ENCODE results near the gene OR10P1. TPM values are rescaled to one million over a fixed set of nuclear protein-coding genes. Genes with fewer than 3 reads are reported as not detected.

Gene OR10P1
- total and polyA plus RNA-seq, 2 of the 4 experiments (the other 2 are of a cell fraction): not detected

DNA sequence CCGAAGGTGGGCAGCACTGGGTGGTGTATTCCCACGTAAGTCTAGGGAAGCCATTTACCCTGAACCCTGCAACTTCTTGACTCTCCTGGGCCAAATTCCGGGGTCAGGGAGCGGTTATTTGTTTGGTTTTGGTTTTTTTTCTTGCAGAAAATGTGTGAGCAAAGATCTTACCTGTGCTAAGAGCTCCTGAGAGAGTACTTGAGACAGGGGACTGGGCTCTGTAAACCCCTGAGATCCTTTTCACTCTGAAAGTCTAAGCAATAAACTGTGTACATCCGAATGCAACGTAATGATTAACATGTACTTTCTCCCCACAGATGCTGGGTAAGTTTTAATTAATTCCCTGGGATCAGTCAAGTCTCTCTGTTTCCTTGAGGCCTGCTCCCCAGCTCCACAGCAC is 21.5 kb downstream of the OR10P1 start:
- in situ Hi-C loops (cut with MboI; ENCODE audit: low sequenced_read_pairs) (no loop called here), dilution Hi-C loops (cut with HindIII; ENCODE audit: low sequenced_read_pairs, unreplicated experiment) (no loop called here), intact Hi-C loops (cut with micrococcal nuclease) (no loop called here)
- H3K23ac ChIP-seq (ENCODE audit: low read depth, low read length): no peak overlapping the region
- no peaks in the 10 kb centered on the region for H3K9me1 ChIP-seq (ENCODE audit: insufficient read depth, low read length)
- no peak for ATAC-seq (ENCODE audit: low read depth)
- H4K5ac ChIP-seq (ENCODE audit: low read depth, low read length): no peak overlapping the region
- no peaks in the 10 kb centered on the region for H3K9me3 ChIP-seq (ENCODE audit: control insufficient read depth, insufficient read depth, low read length)
- no peak overlapping the region for H3K9ac ChIP-seq (ENCODE audit: low read depth, low read length)
- H2BK120ac ChIP-seq (ENCODE audit: low read depth, low read length): no peak overlapping the region
- H3K36me3 ChIP-seq (ENCODE audit: control insufficient read depth, insufficient read depth, low read length): no peaks in the 10 kb centered on the region
- no peak overlapping the region for H2BK5ac ChIP-seq (ENCODE audit: low read depth, low read length, poor library complexity, severe bottlenecking)
- H3K4me3 ChIP-seq (ENCODE audit: insufficient read depth, low read depth, low read length): no peak overlapping the region
- no peak overlapping the region for H4K8ac ChIP-seq (ENCODE audit: low read depth in 2 of 2, low read length in 2 of 2)
- no peak overlapping the region for H3K4ac ChIP-seq (ENCODE audit: low read depth, low read length)
- 45% methylated on average over 2 of the region's 6 CpGs; no CpG with 5 or more reads in 1 of the 2 experiments for WGBS, 2 experiments (ENCODE audit: extremely low coverage in 2 of 2, insufficient read length in 1 of 2)
- no peak overlapping the region for H3K4me2 ChIP-seq (ENCODE audit: low read depth, low read length)
- peaks cover 28% of the 10 kb centered on the region for H3K27me3 ChIP-seq (ENCODE audit: control insufficient read depth, insufficient read depth, low read length)
- H3K4me1 ChIP-seq (ENCODE audit: control insufficient read depth, insufficient read depth, low read length): no peaks in the 10 kb centered on the region
- ChIA-PET CTCF (interaction anchor here (1.0 kb wide), 1 partner anchor 11 kb away, joined by 3 read pairs; no protein-coding TSS in a partner anchor), POLR2A (ENCODE audit: unreplicated experiment) (no interaction called here)
- H4K91ac ChIP-seq (ENCODE audit: insufficient read depth, low read depth, low read length): no peak overlapping the region
- no peak overlapping the region for H3K56ac ChIP-seq (ENCODE audit: extremely low read depth, insufficient read depth, low read length)
- no peak overlapping the region for H2AFZ ChIP-seq (replicated peaks; ENCODE audit: low read length, poor library complexity)
- TF ChIP-seq RAD21 (IDR thresholded peaks at IDR 0.05; ENCODE audit: low read length) (no peak), MXI1 (IDR thresholded peaks at IDR 0.05; ENCODE audit: borderline replicate concordance, low read depth, low read length) (no peak), FOS (IDR thresholded peaks at IDR 0.05; ENCODE audit: low read depth, low read length) (no peak), RFX5 (IDR thresholded peaks at IDR 0.05; ENCODE audit: low read depth, low read length) (no peak), BHLHE40 (IDR thresholded peaks at IDR 0.05; ENCODE audit: low read depth, low read length) (no peak), CEBPB (IDR thresholded peaks at IDR 0.05; ENCODE audit: low read depth, low read length) (no peak), CHD1 (IDR thresholded peaks at IDR 0.05; ENCODE audit: low read depth, low read length) (no peak), MAFK (IDR thresholded peaks at IDR 0.05; ENCODE audit: low read depth, low read length) (no peak), MAZ (IDR thresholded peaks at IDR 0.05; ENCODE audit: borderline replicate concordance, low read depth, low read length) (no peak), SMC3 (IDR thresholded peaks at IDR 0.05; ENCODE audit: low read depth, low read length) (no peak)
- TF ChIP-seq, protein P1, sequence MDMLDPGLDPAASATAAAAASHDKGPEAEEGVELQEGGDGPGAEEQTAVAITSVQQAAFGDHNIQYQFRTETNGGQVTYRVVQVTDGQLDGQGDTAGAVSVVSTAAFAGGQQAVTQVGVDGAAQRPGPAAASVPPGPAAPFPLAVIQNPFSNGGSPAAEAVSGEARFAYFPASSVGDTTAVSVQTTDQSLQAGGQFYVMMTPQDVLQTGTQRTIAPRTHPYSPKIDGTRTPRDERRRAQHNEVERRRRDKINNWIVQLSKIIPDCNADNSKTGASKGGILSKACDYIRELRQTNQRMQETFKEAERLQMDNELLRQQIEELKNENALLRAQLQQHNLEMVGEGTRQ (IDR thresholded peaks at IDR 0.05; ENCODE audit: low read depth, low read length): no peak
- TF ChIP-seq, protein P2, sequence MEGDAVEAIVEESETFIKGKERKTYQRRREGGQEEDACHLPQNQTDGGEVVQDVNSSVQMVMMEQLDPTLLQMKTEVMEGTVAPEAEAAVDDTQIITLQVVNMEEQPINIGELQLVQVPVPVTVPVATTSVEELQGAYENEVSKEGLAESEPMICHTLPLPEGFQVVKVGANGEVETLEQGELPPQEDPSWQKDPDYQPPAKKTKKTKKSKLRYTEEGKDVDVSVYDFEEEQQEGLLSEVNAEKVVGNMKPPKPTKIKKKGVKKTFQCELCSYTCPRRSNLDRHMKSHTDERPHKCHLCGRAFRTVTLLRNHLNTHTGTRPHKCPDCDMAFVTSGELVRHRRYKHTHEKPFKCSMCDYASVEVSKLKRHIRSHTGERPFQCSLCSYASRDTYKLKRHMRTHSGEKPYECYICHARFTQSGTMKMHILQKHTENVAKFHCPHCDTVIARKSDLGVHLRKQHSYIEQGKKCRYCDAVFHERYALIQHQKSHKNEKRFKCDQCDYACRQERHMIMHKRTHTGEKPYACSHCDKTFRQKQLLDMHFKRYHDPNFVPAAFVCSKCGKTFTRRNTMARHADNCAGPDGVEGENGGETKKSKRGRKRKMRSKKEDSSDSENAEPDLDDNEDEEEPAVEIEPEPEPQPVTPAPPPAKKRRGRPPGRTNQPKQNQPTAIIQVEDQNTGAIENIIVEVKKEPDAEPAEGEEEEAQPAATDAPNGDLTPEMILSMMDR (conservative IDR thresholded peaks at IDR 0.05; ENCODE audit: low read depth, low read length): no peak
- TF ChIP-seq, protein P3, sequence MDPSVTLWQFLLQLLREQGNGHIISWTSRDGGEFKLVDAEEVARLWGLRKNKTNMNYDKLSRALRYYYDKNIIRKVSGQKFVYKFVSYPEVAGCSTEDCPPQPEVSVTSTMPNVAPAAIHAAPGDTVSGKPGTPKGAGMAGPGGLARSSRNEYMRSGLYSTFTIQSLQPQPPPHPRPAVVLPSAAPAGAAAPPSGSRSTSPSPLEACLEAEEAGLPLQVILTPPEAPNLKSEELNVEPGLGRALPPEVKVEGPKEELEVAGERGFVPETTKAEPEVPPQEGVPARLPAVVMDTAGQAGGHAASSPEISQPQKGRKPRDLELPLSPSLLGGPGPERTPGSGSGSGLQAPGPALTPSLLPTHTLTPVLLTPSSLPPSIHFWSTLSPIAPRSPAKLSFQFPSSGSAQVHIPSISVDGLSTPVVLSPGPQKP (IDR thresholded peaks at IDR 0.05; ENCODE audit: borderline replicate concordance, low read depth, low read length): no peak
- no TSS peak for BruUV-seq (replicated peaks)
- no peak overlapping the region for H3K27ac ChIP-seq (ENCODE audit: insufficient read depth, low read length)
- H3K79me1 ChIP-seq (ENCODE audit: low read depth in 1 of 2, low read length in 2 of 2): no peaks in the 10 kb centered on the region
- H3K18ac ChIP-seq (ENCODE audit: low read depth, low read length): no peak overlapping the region
- H4K20me1 ChIP-seq (ENCODE audit: insufficient read depth, low read length): no peaks in the 10 kb centered on the region
- no peak overlapping the region for H2BK20ac ChIP-seq (ENCODE audit: low read depth, low read length)
- no peak for DNase-seq
- H2BK15ac ChIP-seq (ENCODE audit: low read depth, low read length): no peak overlapping the region
- H3K14ac ChIP-seq (replicated peaks; ENCODE audit: low read depth, low read length): no peak overlapping the region
- no peak overlapping the region for H2AK5ac ChIP-seq (ENCODE audit: low read depth, low read length)
- H2AK9ac ChIP-seq (replicated peaks; ENCODE audit: low read depth, low read length, poor library complexity): no peak overlapping the region
